Activated T-helper 2 cell treated with anti-CD3 and anti-CD28 coated beads, Interferon-gamma antibody, Interleukin-2, Interleukin-4, amounts not matched to agents 10 μg/mL and 5 μg/mL and 100 μg/mL, durations not matched to agents 14 hours and 24 hours and 36 hours (primary cell): ENCODE data around the gene PSG2. TPM values are rescaled to one million over a fixed set of nuclear protein-coding genes. Genes with fewer than 3 reads are reported as not detected.
"Not testable (repeated sequence)": the region's sequence is repeated elsewhere in the genome, so short reads cannot be mapped to it uniquely, and the experiment has no call there.

Experiments used
- DNase-seq: peaks from one replicate; pipeline ENCODE4 v3.0.0; 2021; ENCODE audit warnings: low spot score
- H3K27ac Mint-ChIP-seq: one replicate; pipeline ENCODE4 v1.8.0; 2021; ENCODE audit warnings: mixed read lengths
- H3K27me3 Mint-ChIP-seq: one replicate; pipeline ENCODE4 v1.8.0; 2021; ENCODE audit warnings: low read depth, mixed read lengths
- H3K36me3 Mint-ChIP-seq: one replicate; pipeline ENCODE4 v1.8.0; 2021; ENCODE audit warnings: low read depth, mixed read lengths
- H3K4me1 Mint-ChIP-seq: one replicate; pipeline ENCODE4 v1.8.0; 2021; ENCODE audit warnings: low read depth, mixed read lengths
- H3K4me3 Mint-ChIP-seq: one replicate; pipeline ENCODE4 v1.8.0; 2021; ENCODE audit warnings: low read depth, mild to moderate bottlenecking, moderate library complexity, mixed read lengths
- H3K9me3 Mint-ChIP-seq: one replicate; pipeline ENCODE4 v1.8.0; 2021; ENCODE audit warnings: mixed read lengths
- intact Hi-C: fragments of 100-400 bp; cut with micrococcal nuclease; formaldehyde crosslinking; loops from one replicate; pipeline ENCODE4 v1.15.1; 2023
- total RNA-seq: library from RNA; stranded (reverse); gene quantifications from 2 replicates; pipeline ENCODE4 v1.2.3, GENCODE V29; 2022

The PSG2 gene
- total RNA-seq, result not detected in 2 replicates

DNA sequence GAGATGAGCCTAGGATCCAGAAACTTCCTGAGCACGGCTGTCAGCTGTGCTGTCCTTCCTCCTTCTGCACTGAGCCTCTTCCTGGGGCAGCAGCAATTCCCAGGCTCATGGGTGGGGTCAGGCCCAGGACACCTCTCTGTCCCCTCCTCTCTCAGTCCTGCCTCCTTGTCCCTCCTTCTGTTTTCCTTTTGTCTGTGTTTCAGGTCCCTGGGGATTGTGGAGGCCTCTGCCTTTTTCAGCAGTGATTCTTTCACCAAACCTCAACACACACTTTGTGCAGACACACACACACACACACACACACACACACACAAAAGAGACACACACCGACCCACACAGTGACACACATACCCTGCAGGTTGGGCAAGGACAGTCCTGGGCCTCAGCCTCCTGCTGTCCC is at the start of gene PSG2:
TSS of gene PSG2 (minus strand) at position 101 of the 400 bp plus-strand sequence. CDS start 132 bp downstream, outside the sequence.
- intact Hi-C loops, H3K27me3 Mint-ChIP-seq, H3K4me1 Mint-ChIP-seq, H3K9me3 Mint-ChIP-seq, H3K27ac Mint-ChIP-seq, H3K36me3 Mint-ChIP-seq, H3K4me3 Mint-ChIP-seq, DNase-seq: not testable (repeated sequence)

DNA sequence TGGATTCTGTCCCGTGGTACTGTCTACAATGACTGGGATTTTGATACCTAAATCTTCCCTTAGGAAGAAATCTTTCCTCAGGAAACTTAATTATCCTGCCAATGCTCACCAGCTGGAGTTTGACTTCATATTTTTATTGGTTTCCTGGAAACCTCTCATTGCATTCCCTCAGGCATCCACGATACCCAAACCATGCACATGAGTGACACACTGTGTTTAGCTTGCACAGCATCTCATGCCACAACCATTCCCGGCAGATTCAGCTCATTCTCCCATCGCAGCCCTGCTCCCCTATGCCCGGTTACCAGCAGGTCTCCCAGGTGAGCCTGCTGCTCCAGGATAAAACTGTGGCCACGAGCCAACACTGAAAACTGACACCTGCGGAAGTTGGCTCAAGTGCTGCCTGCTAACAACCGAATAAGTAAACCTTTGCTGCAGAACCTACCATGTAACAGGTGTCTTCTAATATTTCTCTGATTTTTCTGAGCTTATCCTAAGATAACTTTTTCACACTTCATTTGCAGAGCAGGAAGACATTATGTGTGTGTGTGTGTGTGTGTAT is 48.9 kb upstream of the PSG2 start:
- H3K9me3 Mint-ChIP-seq, H3K4me1 Mint-ChIP-seq, DNase-seq, H3K36me3 Mint-ChIP-seq, H3K27me3 Mint-ChIP-seq, H3K27ac Mint-ChIP-seq, intact Hi-C loops, H3K4me3 Mint-ChIP-seq: not testable (repeated sequence)

DNA sequence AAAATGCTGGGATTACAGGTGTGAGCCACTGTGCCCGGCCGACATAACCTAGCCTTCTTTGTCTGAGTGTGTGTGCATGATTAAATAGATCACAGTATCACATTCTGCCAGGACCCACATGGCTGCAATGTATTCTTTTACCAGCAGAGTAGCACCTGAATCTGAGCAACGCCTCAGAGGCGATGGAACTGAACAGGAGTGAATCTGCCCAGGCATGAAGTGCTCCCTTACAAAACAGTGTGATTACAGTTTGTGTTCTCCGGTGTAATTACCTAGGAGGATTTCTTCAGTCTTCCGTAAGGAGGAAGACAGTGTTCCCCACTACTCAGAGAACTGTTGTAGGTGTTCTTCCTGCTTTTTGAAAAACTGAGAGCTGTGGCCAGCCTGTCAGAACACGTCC is 46.7 kb upstream of the PSG2 start:
- H3K9me3 Mint-ChIP-seq, H3K27ac Mint-ChIP-seq, DNase-seq, H3K4me1 Mint-ChIP-seq, H3K36me3 Mint-ChIP-seq, H3K27me3 Mint-ChIP-seq, intact Hi-C loops, H3K4me3 Mint-ChIP-seq: not testable (repeated sequence)

DNA sequence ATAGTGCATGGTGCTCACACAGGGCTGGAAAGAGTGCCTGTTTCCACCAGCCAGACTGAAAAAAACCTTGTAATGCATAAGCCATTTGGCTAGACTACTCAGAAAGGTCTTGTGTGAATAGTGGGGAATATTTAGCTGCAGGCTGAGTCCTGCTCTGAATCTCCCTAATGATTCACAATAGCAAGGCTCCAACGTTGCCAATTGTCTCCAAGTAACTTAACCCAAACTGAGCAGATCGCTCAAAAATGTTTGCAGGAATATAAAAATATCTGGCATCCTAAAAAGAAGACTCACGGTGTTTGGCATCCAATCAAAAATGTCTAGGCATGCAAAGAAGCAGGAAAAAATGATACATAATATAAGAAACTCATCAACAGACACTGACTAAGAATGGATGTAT is 44.8 kb upstream of the PSG2 start:
- H3K4me1 Mint-ChIP-seq, H3K9me3 Mint-ChIP-seq, intact Hi-C loops, H3K27ac Mint-ChIP-seq, H3K27me3 Mint-ChIP-seq, DNase-seq, H3K4me3 Mint-ChIP-seq, H3K36me3 Mint-ChIP-seq: not testable (repeated sequence)

DNA sequence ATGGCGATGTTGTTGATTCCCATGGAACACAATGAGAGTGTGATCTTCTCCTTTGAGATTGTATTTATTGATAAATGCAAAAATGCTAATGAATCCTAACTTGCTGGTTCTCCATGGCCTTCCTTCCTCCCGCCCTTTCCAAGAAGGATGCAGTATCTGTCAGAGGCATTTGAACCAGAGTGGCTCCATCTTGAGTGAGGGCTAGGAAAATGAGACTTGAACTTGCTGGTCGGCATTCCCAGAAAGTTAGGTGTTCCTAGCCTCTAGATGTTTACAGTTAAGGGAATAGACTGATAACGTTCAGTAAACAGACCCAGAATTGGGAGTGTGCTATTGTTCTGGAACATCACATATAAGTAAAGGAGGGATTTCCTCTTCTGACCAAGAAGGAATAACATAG is 44.2 kb upstream of the PSG2 start:
- intact Hi-C loops, result no loop called here
- Mint-ChIP-seq H3K27ac (no peak overlapping the region), H3K4me3 (no peak overlapping the region), H3K4me1 (no peaks in the 10 kb centered on the region), H3K9me3 (peaks cover 8% of the 10 kb centered on the region), H3K27me3 (no peaks in the 10 kb centered on the region), H3K36me3 (no peaks in the 10 kb centered on the region)
- DNase-seq, result no peak

DNA sequence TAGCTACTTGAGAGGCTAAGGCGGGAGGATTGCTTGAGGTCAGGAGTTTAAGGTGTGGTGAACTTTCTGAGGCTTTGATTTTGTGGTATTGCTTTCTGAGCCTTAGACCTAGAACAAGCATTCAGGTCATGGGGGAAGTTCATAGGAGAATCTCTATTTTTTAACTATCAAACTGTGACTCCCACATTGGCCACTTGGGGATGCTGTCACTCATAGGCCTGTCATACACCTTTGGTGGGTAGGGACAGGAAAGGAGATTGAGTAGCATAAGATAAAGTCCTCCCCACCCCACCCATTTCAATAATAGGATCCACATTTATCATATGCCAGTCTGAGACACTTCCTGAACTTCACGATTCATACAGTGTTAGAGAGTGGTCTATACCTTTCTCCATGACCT is 41.9 kb upstream of the PSG2 start:
- peaks cover 8% of the 10 kb centered on the region for H3K9me3 Mint-ChIP-seq
- intact Hi-C loops, result no loop called here
- no peaks in the 10 kb centered on the region for H3K4me1 Mint-ChIP-seq
- H3K27ac Mint-ChIP-seq, result no peak overlapping the region
- H3K36me3 Mint-ChIP-seq, result no peaks in the 10 kb centered on the region
- H3K27me3 Mint-ChIP-seq, result no peaks in the 10 kb centered on the region
- H3K4me3 Mint-ChIP-seq, result no peak overlapping the region
- DNase-seq, result no peak

DNA sequence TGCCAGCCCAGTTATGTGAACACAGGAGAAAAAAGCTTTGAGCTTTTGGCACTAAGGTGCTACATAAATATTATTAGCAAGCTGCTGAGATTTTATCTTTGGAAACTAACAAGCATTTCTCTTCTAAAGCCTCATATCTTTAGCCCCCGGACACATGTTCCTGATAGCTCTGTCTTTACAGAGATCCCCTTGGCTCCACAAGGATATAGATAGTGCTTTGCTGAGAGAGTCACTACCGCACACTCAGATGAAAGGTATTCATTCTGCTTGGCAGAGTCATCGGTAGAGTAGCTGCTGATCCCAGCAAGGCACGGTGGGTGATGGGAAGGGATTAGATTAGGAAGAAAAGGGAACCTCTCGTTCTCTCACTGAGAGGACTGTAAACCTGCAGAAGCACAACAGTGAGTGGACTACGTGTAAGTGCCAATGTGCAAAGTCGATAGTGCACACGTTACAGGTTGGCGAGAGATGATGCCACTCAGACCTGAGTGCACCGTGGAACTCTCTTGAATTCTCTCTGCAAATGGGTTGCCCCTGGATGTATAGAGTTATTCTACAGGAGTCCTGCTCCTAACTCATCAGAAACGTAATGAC is 38.0 kb upstream of the PSG2 start:
- H3K27ac Mint-ChIP-seq, intact Hi-C loops, H3K4me3 Mint-ChIP-seq, H3K27me3 Mint-ChIP-seq, H3K36me3 Mint-ChIP-seq, H3K4me1 Mint-ChIP-seq, DNase-seq, H3K9me3 Mint-ChIP-seq: not testable (repeated sequence)

DNA sequence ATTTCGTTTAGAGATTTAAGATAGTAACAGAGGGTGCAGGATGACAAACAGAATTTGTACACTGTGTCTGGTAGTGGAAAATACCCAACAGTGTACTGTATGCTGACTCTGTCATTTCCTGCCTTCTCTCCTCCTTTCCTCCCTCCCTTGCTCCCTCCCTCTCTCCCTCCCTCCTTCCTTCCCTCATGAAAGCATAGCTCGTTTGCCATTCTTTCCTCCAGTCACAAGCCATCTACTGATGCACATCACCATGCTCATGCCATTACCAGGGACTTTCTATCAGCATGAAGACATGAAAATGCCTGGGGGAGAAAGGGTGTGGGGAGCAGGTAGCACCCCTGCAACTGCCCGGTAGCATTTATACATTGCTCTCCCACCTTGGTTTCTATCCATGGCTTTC is 37.0 kb upstream of the PSG2 start:
- H3K36me3 Mint-ChIP-seq, H3K27ac Mint-ChIP-seq, H3K27me3 Mint-ChIP-seq, intact Hi-C loops, H3K4me1 Mint-ChIP-seq, H3K4me3 Mint-ChIP-seq, DNase-seq: not testable (repeated sequence)
- peaks cover 12% of the 10 kb centered on the region for H3K9me3 Mint-ChIP-seq

DNA sequence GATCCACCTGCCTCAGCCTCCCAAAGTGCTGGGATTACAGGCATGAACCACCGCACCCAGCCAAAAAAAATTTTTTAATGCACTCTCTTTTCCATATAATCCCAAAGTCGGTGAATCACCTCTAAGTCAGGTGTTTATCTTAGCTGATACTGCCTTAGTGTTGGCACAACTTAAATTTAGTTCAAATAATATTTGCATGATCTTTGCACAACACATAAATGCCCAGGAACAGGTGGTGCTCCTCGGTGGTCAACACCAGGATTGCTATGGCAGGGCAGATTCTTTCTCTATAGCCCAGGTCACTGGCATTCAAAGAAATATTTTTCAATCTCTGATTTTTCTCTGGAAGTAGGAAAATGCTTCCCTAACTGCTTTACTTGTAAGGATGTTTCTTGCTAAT is 33.9 kb upstream of the PSG2 start:
- H3K4me1 Mint-ChIP-seq, H3K4me3 Mint-ChIP-seq, intact Hi-C loops, H3K27ac Mint-ChIP-seq, H3K27me3 Mint-ChIP-seq, DNase-seq, H3K36me3 Mint-ChIP-seq: not testable (repeated sequence)
- peaks cover 33% of the 10 kb centered on the region for H3K9me3 Mint-ChIP-seq

DNA sequence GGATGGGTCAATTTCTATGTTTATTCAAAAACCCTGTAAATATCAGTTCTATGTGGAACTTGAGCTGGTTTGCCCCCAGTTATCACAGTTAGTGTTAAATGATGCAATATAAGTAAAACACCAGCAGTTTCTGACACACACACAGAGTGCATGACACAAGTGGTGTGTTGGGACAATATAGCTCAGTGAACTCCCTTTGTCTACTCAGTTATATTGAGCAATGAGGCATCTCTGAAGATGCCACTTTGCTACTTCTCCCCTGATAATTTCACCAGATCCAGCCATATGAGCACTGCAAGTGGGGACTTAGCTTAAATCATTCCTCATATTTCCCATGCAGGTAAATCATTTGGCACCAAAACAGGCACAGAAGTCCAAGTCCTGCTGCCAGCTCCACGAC is 33.0 kb upstream of the PSG2 start:
- intact Hi-C loops, H3K27ac Mint-ChIP-seq, H3K36me3 Mint-ChIP-seq, H3K27me3 Mint-ChIP-seq, DNase-seq, H3K4me3 Mint-ChIP-seq, H3K4me1 Mint-ChIP-seq: not testable (repeated sequence)
- H3K9me3 Mint-ChIP-seq, result peaks cover 33% of the 10 kb centered on the region

DNA sequence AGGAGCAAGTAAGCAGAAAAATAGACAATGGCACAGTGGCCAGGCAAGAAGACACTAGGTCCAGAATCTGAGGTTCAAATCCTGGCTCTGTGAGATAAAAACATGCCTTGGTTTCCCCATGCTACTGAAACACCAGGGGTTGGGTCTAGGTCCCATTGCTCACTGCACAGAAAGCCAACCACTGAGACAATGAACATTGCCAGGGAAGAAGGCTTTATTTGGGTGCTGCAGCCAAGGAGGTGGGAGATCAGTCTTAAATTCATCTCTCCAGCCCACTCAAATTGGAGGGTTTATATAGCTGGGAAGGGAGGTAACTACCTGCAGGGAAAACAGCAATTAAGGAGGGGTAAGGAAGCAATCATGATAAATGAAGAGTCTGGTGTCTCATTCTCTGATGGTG is 32.6 kb upstream of the PSG2 start:
- DNase-seq, H3K36me3 Mint-ChIP-seq, intact Hi-C loops, H3K4me1 Mint-ChIP-seq, H3K27me3 Mint-ChIP-seq, H3K4me3 Mint-ChIP-seq, H3K27ac Mint-ChIP-seq: not testable (repeated sequence)
- H3K9me3 Mint-ChIP-seq, result peaks cover 33% of the 10 kb centered on the region

DNA sequence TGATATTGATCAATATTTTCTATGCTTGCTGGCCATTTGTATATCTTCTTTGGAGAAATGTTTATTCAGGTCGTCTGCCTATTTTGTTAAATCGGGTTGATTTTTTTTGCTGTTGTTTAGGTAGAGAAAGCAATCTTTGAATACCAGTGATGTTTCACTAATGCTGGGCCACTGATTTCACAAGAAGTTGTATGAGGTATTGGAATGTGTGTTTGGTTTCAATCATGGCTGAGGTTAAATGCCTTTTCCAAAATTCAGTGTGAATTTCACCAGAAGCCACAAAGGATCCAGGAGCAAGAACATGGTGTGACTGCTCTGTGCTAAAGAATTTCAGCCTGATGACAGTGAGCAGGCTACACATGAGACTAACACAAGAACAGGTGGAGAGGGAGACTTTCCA is 32.1 kb upstream of the PSG2 start:
- intact Hi-C loops, H3K4me1 Mint-ChIP-seq, H3K27ac Mint-ChIP-seq, H3K4me3 Mint-ChIP-seq, H3K27me3 Mint-ChIP-seq, DNase-seq, H3K36me3 Mint-ChIP-seq: not testable (repeated sequence)
- H3K9me3 Mint-ChIP-seq, result peaks cover 33% of the 10 kb centered on the region

DNA sequence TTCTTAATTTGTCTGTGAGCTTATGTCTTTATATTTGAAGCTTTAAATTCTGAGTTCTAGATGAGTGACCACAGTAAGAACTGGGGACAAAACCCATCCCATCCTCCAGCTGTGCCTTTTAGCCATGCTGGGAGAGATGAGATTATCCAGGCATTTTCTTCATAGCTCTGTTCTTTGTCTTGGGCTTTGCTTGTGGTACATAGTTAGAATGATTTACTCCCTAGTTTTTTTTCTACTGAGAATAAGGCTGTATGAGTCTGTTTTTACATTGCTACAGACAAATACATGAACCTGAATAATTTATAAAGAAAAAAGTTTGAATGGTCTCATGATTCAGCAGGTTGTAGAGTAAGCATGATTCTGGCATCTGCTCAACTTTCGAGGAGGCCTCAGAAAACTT is 24.9 kb upstream of the PSG2 start:
- H3K27ac Mint-ChIP-seq, H3K4me1 Mint-ChIP-seq, DNase-seq, H3K36me3 Mint-ChIP-seq, H3K4me3 Mint-ChIP-seq, intact Hi-C loops, H3K27me3 Mint-ChIP-seq: not testable (repeated sequence)
- H3K9me3 Mint-ChIP-seq, result peaks cover 23% of the 10 kb centered on the region

DNA sequence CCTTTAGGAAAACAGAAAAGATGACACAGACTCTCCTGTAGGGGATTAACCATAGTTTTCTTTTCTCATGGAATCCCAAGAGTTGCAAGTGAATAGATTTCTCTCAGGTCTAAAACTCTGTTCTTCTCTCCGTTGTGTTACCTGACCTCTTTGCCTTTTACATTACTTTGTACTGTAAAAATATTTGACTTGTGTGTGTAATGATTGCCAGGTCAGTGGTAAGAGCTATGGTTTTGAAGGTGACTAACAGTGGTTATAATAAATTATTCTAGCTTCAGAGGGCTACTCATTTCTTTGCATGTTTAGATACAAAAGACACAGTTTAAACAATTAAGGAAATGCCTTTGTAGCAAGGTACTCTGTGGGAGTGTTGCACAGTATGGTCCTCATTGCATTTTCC is 23.0 kb upstream of the PSG2 start:
- Mint-ChIP-seq H3K27ac (no peak overlapping the region), H3K4me1 (no peaks in the 10 kb centered on the region), H3K9me3 (peaks cover 28% of the 10 kb centered on the region), H3K4me3 (no peak overlapping the region), H3K27me3 (no peaks in the 10 kb centered on the region), H3K36me3 (no peaks in the 10 kb centered on the region)
- no peak for DNase-seq
- intact Hi-C loops, result no loop called here
